Endothelial cell of umbilical vein (primary cell): ENCODE results near the gene CCBE1. TPM values are rescaled to one million over a fixed set of nuclear protein-coding genes. Genes with fewer than 3 reads are reported as not detected.

Source experiments
- BruUV-seq: library from RNA; stranded (reverse); fragments of 400-500 nt; replicated peaks from 2 replicates; lab custom pipeline; 2021; lab: Mats Ljungman, UMichigan
- CTCF ChIA-PET: fragments of 300-600, 350-600 bp; sonication (Branson Sonifier 250); formaldehyde crosslinking; loops from one replicate; lab custom pipeline; 2021; ENCODE audit warnings: antibody characterized with exemption, inconsistent platforms; lab: Charles Lee
- POLR2A ChIA-PET: fragments of 300-600, 350-600 bp; sonication (Branson Sonifier 250); formaldehyde crosslinking; loops from one replicate; lab custom pipeline; 2021; ENCODE audit warnings: antibody characterized with exemption, inconsistent platforms; lab: Charles Lee
- DNase-seq: peaks from one replicate; pipeline ENCODE4 v3.0.0-alpha.2; 2011; ENCODE audit warnings: low read depth, low spot score
- FAIRE-seq: peaks from 2 replicates; lab custom pipeline; 2011; peaks lifted over from hg19 to GRCh38; lab: Jason Lieb, UNC
- H2AFZ ChIP-seq: 2 replicates; pipeline ENCODE4 v1.6.0; 2012; ENCODE audit warnings: low read depth, low read length, control low read depth, inconsistent platforms
- H3K27ac ChIP-seq: 2 replicates; pipeline ENCODE4 v1.5.1; 2011; ENCODE audit warnings: low read depth, mild to moderate bottlenecking, control low read depth, low read length, moderate library complexity; ENCODE audit not compliant: insufficient read depth
- H3K27me3 ChIP-seq, 2 experiments: 2 replicates each; pipeline versions ENCODE4 v1.6.0 to v1.6.1; 2011; ENCODE audit warnings: low read length in 2 of 2, mixed read lengths in 1 of 2; ENCODE audit not compliant: control insufficient read depth in 2 of 2, insufficient read depth in 2 of 2
- H3K36me3 ChIP-seq, 2 experiments: 2 replicates in 1 of 2; 3 replicates in 1 of 2; pipeline ENCODE4 v1.5.1; 2011; ENCODE audit warnings: low read length in 2 of 2, mild to moderate bottlenecking in 1 of 2, moderate library complexity in 1 of 2; ENCODE audit not compliant: control insufficient read depth in 2 of 2, insufficient read depth in 2 of 2; ENCODE audit errors: extremely low read depth in 1 of 2
- H3K4me1 ChIP-seq: 3 replicates; pipeline ENCODE4 v1.5.1; 2011; ENCODE audit warnings: mild to moderate bottlenecking, low read length; ENCODE audit not compliant: control insufficient read depth, insufficient read depth; ENCODE audit errors: extremely low read depth
- H3K4me2 ChIP-seq: 2 replicates; pipeline ENCODE4 v1.6.1; 2011; ENCODE audit warnings: low read length, control low read depth, mixed read lengths; ENCODE audit not compliant: insufficient read depth
- H3K4me3 ChIP-seq, 3 experiments: fragments of 200-600 bp in 1 of 3; sonication (generic), shearing (Covaris generic) in 1 of 3; replicated peaks in 1 of 3; 2 replicates each; pipeline ENCODE4 v1.5.1; 2011 to 2016; ENCODE audit warnings: control low read depth in 3 of 3, low read length in 3 of 3, mild to moderate bottlenecking in 2 of 3, inconsistent platforms in 1 of 3, low read depth in 1 of 3, moderate library complexity in 1 of 3; ENCODE audit not compliant: insufficient read depth in 1 of 3
- H3K79me2 ChIP-seq: 2 replicates; pipeline ENCODE4 v1.6.0; 2012; ENCODE audit warnings: low read length, inconsistent platforms; ENCODE audit not compliant: control insufficient read depth, insufficient read depth
- H3K9ac ChIP-seq: replicated peaks from 2 replicates; pipeline ENCODE3; 2011; ENCODE audit warnings: low read length, control low read depth; ENCODE audit not compliant: insufficient read depth; ENCODE audit errors: extremely low read depth
- H3K9me1 ChIP-seq: replicated peaks from 3 replicates; pipeline ENCODE4 v1.6.0; 2011; ENCODE audit warnings: mild to moderate bottlenecking, low read length; ENCODE audit not compliant: control insufficient read depth, insufficient read depth; ENCODE audit errors: extremely low read depth
- H3K9me3 ChIP-seq: replicated peaks from 2 replicates; pipeline ENCODE4 v1.5.1; 2012; ENCODE audit warnings: low read length, inconsistent platforms; ENCODE audit not compliant: control insufficient read depth, insufficient read depth
- H4K20me1 ChIP-seq: replicated peaks from 2 replicates; pipeline ENCODE3; 2011; ENCODE audit warnings: mild to moderate bottlenecking, low read length; ENCODE audit not compliant: control insufficient read depth, insufficient read depth; ENCODE audit errors: extremely low read depth
- MAX ChIP-seq: IDR thresholded peaks from 2 replicates; pipeline ENCODE4 v1.6.1; 2011; ENCODE audit not compliant: insufficient read depth, insufficient read length
- MYC ChIP-seq: IDR thresholded peaks from one replicate; pipeline ENCODE4 v1.6.1; 2011; ENCODE audit warnings: mild to moderate bottlenecking, low read depth, low read length
- dilution Hi-C: fragments of 300-500 bp; cut with MboI; formaldehyde crosslinking; loops from one replicate; pipeline ENCODE4 v1.15.0; 2019; ENCODE audit warnings: low sequenced_read_pairs; ENCODE audit not compliant: extremely low pct_ligation_motif_present
- intact Hi-C: fragments of 100-400 bp; cut with micrococcal nuclease; formaldehyde crosslinking; loops from one replicate; pipeline ENCODE4 v1.10.0; 2022
- polyA plus RNA-seq, 4 experiments: library from polyadenylated mRNA; depleted of rRNA in 3 of 4; stranded (reverse) in 3 of 4; unstranded in 1 of 4; fragments of >200 nt; gene quantifications; 2 replicates each; pipeline versions ENCODE4 v1.2.1 to v1.2.3, GENCODE V29; 2011 to 2012; ENCODE audit warnings: missing spikeins in 1 of 4
- total RNA-seq: library from RNA; stranded (reverse); gene quantifications from 2 replicates; pipeline ENCODE4 v1.2.3, GENCODE V29; 2021

The CCBE1 gene
- total and polyA plus RNA-seq, 2 donors (not counting 3 experiments of a cell fraction or from before 2014, with no cell fraction given): 0.04 TPM; not detected in 1

GRCh38 chr18:59694824-59695223 is 2.4 kb downstream of the CCBE1 start:
- Histone ChIP-seq H3K9ac (no peak overlapping the region), H3K79me2 (no peaks in the 10 kb centered on the region), H3K4me3 (no peak overlapping the region), H4K20me1 (no peaks in the 10 kb centered on the region), H3K4me1 (peaks cover 2% of the 10 kb centered on the region), H3K9me1 (no peaks in the 10 kb centered on the region), H3K4me2 (no peak overlapping the region), H3K27ac (no peak overlapping the region), H2AFZ (no peak overlapping the region), H3K9me3 (no peaks in the 10 kb centered on the region), H3K36me3 (no peaks in the 10 kb centered on the region), H3K27me3 (peaks cover 29 to 35% of the 10 kb centered on the region in 2 experiments)
- dilution Hi-C loops (no loop called here), intact Hi-C loops (no loop called here)
- DNase-seq: no peak
- BruUV-seq: no TSS peak
- no peak for FAIRE-seq
- TF ChIP-seq MAX: no peak
- CTCF ChIA-PET: interaction anchor here (2.4 to 2.9 kb wide), 2 partner anchors 64 to 128 kb away, joined by 10 to 18 read pairs; no protein-coding TSS in a partner anchor
- POLR2A ChIA-PET: no interaction called here

- no peak for DNase-seq
- Histone ChIP-seq H3K36me3 (no peaks in the 10 kb centered on the region), H3K79me2 (no peaks in the 10 kb centered on the region), H4K20me1 (no peaks in the 10 kb centered on the region), H3K9me1 (no peaks in the 10 kb centered on the region), H3K27ac (no peak overlapping the region), H3K9me3 (no peaks in the 10 kb centered on the region), H3K4me2 (no peak overlapping the region), H3K9ac (no peak overlapping the region), H3K4me3 (no peak overlapping the region), H3K4me1 (peaks cover 2% of the 10 kb centered on the region), H3K27me3 (peaks cover 20 to 22% of the 10 kb centered on the region in 2 experiments), H2AFZ (no peak overlapping the region)
- dilution Hi-C loops (no loop called here), intact Hi-C loops (no loop called here)
- POLR2A ChIA-PET: no interaction called here
- no TSS peak for BruUV-seq
- CTCF ChIA-PET: interaction anchor here (0.8 to 2.5 kb wide), 2 partner anchors 60 to 132 kb away, joined by 4 to 11 read pairs; no protein-coding TSS in a partner anchor
- no peak for FAIRE-seq
- TF ChIP-seq MYC: no peak
Observed at GRCh38 chr18:59691996-59692395, 5.2 kb downstream of the CCBE1 start.
